ENCODE measurements around the gene CBLN3. TPM values are rescaled to one million over a fixed set of nuclear protein-coding genes. Genes with fewer than 3 reads are reported as not detected.

Gene CBLN3
- total and polyA plus RNA-seq, 9 of the 15 experiments (the other 6 are each of a cell fraction or from before 2014, with no cell fraction given), result 0.05 to 0.59 (median 0.26) TPM; not detected in 1

GRCh38 chr14:24426150-24426911, 3.1 kb downstream of the CBLN3 start:
- TF ChIP-seq ATF3 (IDR thresholded peaks at IDR 0.05) (no peak), ATF3 (CRISPR knock-in tag; conservative IDR thresholded peaks at IDR 0.05) (no peak), HNRNPLL (IDR thresholded peaks at IDR 0.05; ENCODE audit: low read depth, low read length, poor library complexity, severe bottlenecking) (no peak), CCAR2 (IDR thresholded peaks at IDR 0.05; ENCODE audit: low read depth, low read length) (no peak), RB1 (IDR thresholded peaks at IDR 0.05; ENCODE audit: low read depth) (no peak), ZNF140 (CRISPR knock-in tag; IDR thresholded peaks at IDR 0.05) (no peak), BCOR (IDR thresholded peaks at IDR 0.05) (no peak), ZBTB1 (CRISPR knock-in tag; IDR thresholded peaks at IDR 0.05; ENCODE audit: borderline replicate concordance, low read depth) (no peak), ARHGAP35 (IDR thresholded peaks at IDR 0.05; ENCODE audit: partially characterized antibody) (no peak), SETDB1 (IDR thresholded peaks at IDR 0.05; ENCODE audit: low read length) (no peak), NCOA1 (IDR thresholded peaks at IDR 0.05; ENCODE audit: low read depth) (no peak), SPI1 (IDR thresholded peaks at IDR 0.05; ENCODE audit: borderline replicate concordance, low read depth, low read length) (no peak), POLR2B (IDR thresholded peaks at IDR 0.05; ENCODE audit: low read depth, partially characterized antibody) (no peak), SAP30 (IDR thresholded peaks at IDR 0.05; ENCODE audit: borderline replicate concordance, insufficient read depth, low read depth, low read length, poor library complexity, severe bottlenecking) (no peak), E2F5 (CRISPR knock-in tag; IDR thresholded peaks at IDR 0.05) (no peak), TRIM25 (IDR thresholded peaks at IDR 0.05; ENCODE audit: borderline replicate concordance) (no peak), ZNF311 (CRISPR knock-in tag; IDR thresholded peaks at IDR 0.05) (no peak)
- intact Hi-C loops (cut with micrococcal nuclease) (no loop called here), in situ Hi-C loops (cut with MboI) (no loop called here)
- ChIA-PET POLR2A (interaction anchor here (0.7 to 0.8 kb wide), 2 partner anchors 16 to 232 kb away, joined by 3 read pairs; no protein-coding TSS in a partner anchor), CTCF (ENCODE audit: low intra/inter-chr PET ratio) (no interaction called here)
- Histone ChIP-seq H3K27me3 (ENCODE audit: control insufficient read depth in 2 of 2, insufficient read depth in 2 of 2, low read length in 2 of 2) (no peaks in the 10 kb centered on the region), H3K4me2 (ENCODE audit: insufficient read depth, low read length) (peak overlapping the region; percentile 46; the same call in 1 of the 2 replicates), H3K9me3 (replicated peaks; ENCODE audit: control insufficient read depth, insufficient read depth, low read depth, low read length) (no peaks in the 10 kb centered on the region; the same call in 1 of the 2 replicates), H3K79me2 (ENCODE audit: control insufficient read depth, insufficient read depth, low read length) (peaks cover 12% of the 10 kb centered on the region), H3K4me1 (replicated peaks in 1 of 2; ENCODE audit: control insufficient read depth in 2 of 2, insufficient read depth in 2 of 2, low read length in 2 of 2) (peaks cover 41 to 49% of the 10 kb centered on the region in 2 experiments), H3K9me1 (ENCODE audit: control insufficient read depth, insufficient read depth, low read length) (peaks cover 3% of the 10 kb centered on the region), H3K27ac (ENCODE audit: extremely low read depth, low read depth, low read length) (no peak overlapping the region; the same call in 2 of the 3 replicates), H3K4me3 (no peak overlapping the region), H3K9ac (ENCODE audit: insufficient read depth in 1 of 2, low read depth in 2 of 2, low read length in 2 of 2) (peak overlapping the region in 1 of 2 experiments; percentile 38; a peak in 1 of 4 replicates), H2AFZ (ENCODE audit: low read depth, low read length) (no peak overlapping the region), H4K20me1 (replicated peaks; ENCODE audit: control insufficient read depth, insufficient read depth, low read length) (no peaks in the 10 kb centered on the region), H3K36me3 (ENCODE audit: control insufficient read depth, insufficient read depth, low read length) (no peaks in the 10 kb centered on the region)
- BruUV-seq (replicated peaks), result no TSS peak
- no peak for ATAC-seq
- 0% methylated on average over 1 of the region's 2 CpGs for WGBS (ENCODE audit: insufficient coverage, low coverage, missing lambda C conversion rate)
- DNase-seq (ENCODE audit: extremely low read depth in 1 of 4, low spot score in 3 of 4), result no peak
- FAIRE-seq, result peak; percentile 6
